Esophagus mucosa (tissue), 1 donor: Measurements from ENCODE around the gene KCTD19. TPM values are rescaled to one million over a fixed set of nuclear protein-coding genes. Genes with fewer than 3 reads are reported as not detected.

Experiments
- ATAC-seq: fragments of 200-7000 bp; cut with Tn5 transposase; one replicate; pipeline ENCODE4 v1.9.1; 2020
- total RNA-seq: library from RNA; stranded (reverse); gene quantifications from one replicate; pipeline ENCODE4 v1.2.4, GENCODE V29; 2023
- donor health status: DM: yes; HTN: yes; CAD: no.

Gene KCTD19
- total RNA-seq, 1 donor from 2014 or later, result not detected

- ATAC-seq, result peak; percentile 24
Observed at GRCh38 chr16:67241008-67241900, 85.3 kb downstream of the KCTD19 start.

- ATAC-seq, result no peak
Observed at GRCh38 chr16:67240506-67240905, 86.0 kb downstream of the KCTD19 start.

Other genes starting within 250 kb of the KCTD19 start
- 12.1 TPM for gene PHAF1, start 216.8 kb downstream of the KCTD19 start, total RNA-seq
- 3.7 TPM for gene B3GNT9, start 175.7 kb downstream of the KCTD19 start, total RNA-seq
- gene TRADD, start 166.8 kb downstream of the KCTD19 start, total RNA-seq, result 18.0 TPM
- gene FBXL8, start 166.8 kb downstream of the KCTD19 start, total RNA-seq, result 5.5 TPM
- 10.9 TPM for gene HSF4, start 162.0 kb downstream of the KCTD19 start, total RNA-seq
- gene NOL3, start 156.2 kb downstream of the KCTD19 start, total RNA-seq, result 23.3 TPM
- gene MATCAP1, start 142.8 kb downstream of the KCTD19 start, total RNA-seq, result 7.8 TPM
- 1.4 TPM for gene EXOC3L1, start 136.6 kb downstream of the KCTD19 start, total RNA-seq
- 36.6 TPM for gene E2F4, start 134.6 kb downstream of the KCTD19 start, total RNA-seq
- gene ELMO3, start 127.6 kb downstream of the KCTD19 start, total RNA-seq, result 26.3 TPM
- 25.3 TPM for gene TMEM208, start 99.6 kb downstream of the KCTD19 start, total RNA-seq
- 7.4 TPM for gene FHOD1, start 79.3 kb downstream of the KCTD19 start, total RNA-seq
- gene SLC9A5, start 77.8 kb downstream of the KCTD19 start, total RNA-seq, result 0.08 TPM
- 4.9 TPM for gene PLEKHG4, start 47.2 kb downstream of the KCTD19 start, total RNA-seq
- gene LRRC36, start 74 bp upstream of the KCTD19 start, total RNA-seq, result not detected
- 3.7 TPM for gene TPPP3, start 66.8 kb upstream of the KCTD19 start, total RNA-seq
- 3.8 TPM for gene ZDHHC1, start 89.7 kb upstream of the KCTD19 start, total RNA-seq
- 6.6 TPM for gene HSD11B2, start 104.4 kb upstream of the KCTD19 start, total RNA-seq
- 80.9 TPM for gene ATP6V0D1, start 154.4 kb upstream of the KCTD19 start, total RNA-seq
- not detected for gene AGRP, start 156.8 kb upstream of the KCTD19 start, total RNA-seq
- gene RIPOR1, start 202.1 kb upstream of the KCTD19 start, total RNA-seq, result 14.3 TPM
- 28.3 TPM for gene CTCF, start 235.8 kb upstream of the KCTD19 start, total RNA-seq